Stimulated activated CD4-positive, alpha-beta T cell treated with anti-CD3 and anti-CD28 coated beads, Interleukin-1b, Interleukin-23, amount 100 ng/mL, for 1 hour (primary cell): ENCODE measurements around the gene COL21A1.

Source experiments
- DNase-seq, 2 donors: peaks; one replicate each; pipeline ENCODE4 v3.0.0-alpha.2; 2020; ENCODE audit warnings: low read depth in 2 of 2

Gene COL21A1

DNA sequence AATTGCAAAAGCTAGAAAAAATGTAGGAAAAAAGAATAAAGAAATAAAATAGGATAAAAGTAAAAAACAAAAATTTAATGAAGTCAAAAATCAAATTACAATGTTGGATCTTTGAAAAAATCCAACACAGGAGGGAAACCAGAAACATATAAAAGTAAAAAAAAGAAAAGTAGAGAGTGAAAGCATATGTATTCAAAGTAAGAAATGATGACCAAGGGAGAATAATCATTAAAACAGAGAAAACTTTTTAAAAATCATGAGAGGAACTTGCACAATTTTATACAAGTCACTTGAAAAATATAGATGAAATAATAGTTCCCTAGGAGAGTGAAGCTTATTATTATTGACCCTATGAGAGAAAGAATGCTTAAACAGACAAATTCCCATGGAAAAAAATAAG is 138.2 kb downstream of the COL21A1 start:
- no peak for DNase-seq

DNA sequence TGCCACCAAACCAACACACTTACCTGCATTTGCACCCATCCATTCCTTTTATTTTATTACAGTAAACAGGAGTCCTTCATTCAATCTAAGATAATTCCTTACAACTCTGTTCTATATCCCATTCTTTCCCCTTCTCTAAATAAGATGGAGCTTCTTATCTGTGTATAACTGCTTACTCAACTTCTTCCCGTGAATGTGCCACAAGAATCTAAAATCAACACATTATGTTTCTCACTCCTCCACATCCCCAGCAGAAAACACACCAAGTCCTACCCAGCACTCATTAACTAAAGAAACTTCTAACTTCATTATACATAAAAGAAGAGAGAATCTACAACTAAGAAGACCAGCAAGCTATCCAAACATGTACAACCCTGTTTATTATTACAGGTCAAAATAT is 141.1 kb downstream of the COL21A1 start:
- DNase-seq = no peak

DNA sequence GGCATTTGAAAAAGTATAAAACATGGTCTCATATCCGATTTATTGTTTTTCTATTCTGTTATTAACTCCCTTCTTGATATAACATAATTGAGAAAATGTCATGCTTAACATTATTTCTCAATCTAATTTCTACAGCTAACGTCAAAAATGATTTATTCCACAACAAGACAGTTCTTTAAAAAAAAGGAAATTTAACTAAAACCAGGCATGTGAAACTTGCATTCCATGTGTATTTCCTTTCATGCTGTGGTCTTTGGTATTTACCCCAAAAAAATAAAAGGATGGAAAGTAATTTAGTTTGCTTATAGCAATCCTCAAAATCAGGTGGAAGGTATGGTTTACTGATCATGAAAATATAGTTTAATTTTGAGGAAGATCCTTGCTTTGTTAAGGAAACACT is 142.8 kb downstream of the COL21A1 start:
- no peak for DNase-seq

DNA sequence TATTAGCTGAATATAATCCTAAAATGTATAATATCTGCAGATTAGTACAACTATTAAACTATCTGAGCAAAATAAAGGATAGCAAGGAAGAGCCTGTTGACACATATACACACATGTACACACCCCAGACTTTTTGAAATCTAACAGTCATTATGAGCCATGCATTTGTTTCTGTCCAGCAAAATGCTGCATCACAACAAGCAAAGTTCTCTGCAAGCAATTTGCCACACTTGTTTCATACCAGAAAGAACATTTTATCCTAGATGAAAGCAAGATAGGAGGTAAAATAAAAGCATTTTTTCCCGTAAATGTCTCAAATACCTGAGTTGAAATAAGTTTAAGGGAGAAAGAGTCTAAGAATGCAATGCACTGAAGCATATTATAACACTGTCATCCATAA is 145.2 kb downstream of the COL21A1 start:
- no peak for DNase-seq

DNA sequence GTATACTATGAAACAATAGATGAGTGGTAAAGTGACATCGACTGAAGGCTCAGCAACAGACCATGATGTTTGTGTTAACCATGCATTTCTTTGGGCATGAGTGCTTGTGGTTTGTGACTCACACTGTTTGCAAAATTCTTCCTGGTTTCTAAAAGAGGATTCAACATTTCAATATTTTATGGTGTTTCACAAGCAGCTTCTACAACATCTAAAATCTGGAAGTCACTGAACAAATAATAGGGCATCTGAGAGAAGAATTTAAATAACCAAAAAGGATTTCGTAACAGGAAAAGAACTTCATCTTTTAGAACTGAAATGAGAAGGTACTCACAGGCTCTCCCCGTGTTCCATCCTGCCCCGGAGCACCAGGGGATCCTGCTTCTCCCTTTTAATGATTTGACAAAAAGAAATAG is 146.2 kb downstream of the COL21A1 start:
- DNase-seq = no peak

DNA sequence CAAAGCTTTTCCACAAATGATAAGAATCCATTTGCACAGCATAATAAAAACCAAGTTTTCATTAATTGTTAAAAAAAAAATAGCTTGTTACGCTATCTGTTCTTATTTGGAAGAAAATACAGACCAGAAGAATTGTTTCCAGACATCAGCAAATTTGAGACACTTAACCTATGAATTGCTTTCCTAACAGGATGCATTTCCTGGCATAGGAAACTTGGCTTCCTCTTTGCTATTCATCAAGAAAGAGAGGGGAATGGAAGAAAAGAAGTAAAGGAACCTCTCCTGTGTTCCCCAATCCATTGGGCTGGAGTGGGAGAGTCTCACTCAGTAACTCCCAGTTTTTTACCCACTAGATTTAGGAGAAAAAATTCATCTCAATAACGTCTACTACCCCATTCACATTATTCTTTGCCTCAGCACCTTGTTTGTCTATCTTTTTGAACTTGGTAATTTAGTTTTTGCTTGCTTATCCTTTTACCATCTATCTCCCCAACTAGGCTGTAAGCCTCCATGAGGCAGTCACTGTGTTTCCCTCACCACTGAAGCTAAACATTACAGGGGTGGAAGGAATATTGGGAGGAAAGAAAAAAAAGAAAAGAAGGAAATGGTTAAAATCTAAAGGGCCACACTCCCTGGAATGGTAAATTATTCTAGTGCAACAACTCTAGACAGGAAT is 150.3 kb downstream of the COL21A1 start:
- no peak for DNase-seq

DNA sequence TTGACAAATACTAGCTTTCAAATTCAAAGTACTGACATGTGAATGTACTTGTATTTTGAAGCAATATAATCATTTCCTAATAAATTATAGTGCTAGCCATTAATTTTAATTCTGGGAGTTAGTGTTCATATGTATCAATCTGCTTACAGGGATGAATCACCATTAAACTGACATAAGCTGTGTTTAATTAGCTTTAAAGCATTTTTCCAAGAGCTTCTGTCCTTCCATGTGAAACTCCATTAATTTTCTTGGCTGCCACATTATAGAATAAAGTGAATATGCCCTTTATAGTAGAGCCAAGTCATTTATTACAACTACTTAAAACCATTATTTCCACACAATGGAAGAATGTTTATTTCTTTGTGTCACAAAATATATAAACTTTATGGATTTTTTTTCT is 150.8 kb downstream of the COL21A1 start:
- no peak for DNase-seq

DNA sequence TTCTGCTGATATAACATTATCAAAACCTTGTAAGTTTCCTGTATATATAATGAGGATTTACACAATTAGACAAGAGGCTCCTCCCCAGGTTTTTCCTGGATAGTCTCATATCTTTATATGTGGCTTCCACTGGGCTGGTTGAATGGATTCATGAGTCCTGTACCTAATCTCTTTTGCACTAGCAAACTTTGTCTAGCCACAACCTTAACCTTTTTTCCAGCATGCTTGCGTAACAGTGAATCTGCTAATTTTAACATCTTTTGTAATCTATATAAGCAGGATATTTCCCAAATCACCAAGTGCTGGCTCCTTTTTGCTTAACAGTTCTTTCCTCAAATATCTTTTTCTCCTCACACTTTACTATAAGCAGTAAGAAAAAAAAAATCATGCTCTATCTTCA is 153.6 kb downstream of the COL21A1 start:
- DNase-seq = no peak

DNA sequence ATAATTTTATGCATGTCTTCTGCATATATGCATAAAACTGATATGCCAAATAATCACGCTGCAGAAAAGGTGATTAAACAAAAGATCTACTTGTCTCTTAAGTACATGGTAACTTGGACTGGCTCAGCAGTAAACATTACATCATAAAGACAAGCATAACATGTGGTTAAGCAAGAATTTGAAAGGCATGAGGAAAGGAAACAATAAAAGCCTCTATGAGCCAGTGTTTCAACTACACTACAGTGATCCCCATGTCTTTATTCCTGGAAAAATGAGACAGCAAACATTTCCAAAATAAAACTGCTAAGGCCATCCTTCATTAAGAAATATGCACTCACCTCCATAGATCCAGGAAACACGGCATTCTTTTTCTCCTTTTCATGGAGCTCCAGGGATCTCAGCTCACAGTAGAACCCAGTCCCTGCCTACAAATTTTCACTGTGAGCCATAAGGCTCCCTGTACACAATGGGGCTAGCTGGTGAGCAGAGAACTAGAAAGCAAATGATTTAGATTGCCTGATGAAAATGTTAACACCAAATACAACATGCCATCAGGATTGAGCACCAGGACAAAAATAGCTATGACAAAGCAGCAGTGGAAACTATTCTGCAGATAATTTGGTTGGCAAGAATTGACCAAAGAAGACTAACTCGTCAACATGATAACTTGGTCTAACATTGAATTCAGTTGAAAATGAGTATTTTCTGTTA is 156.1 kb downstream of the COL21A1 start:
- no peak for DNase-seq

DNA sequence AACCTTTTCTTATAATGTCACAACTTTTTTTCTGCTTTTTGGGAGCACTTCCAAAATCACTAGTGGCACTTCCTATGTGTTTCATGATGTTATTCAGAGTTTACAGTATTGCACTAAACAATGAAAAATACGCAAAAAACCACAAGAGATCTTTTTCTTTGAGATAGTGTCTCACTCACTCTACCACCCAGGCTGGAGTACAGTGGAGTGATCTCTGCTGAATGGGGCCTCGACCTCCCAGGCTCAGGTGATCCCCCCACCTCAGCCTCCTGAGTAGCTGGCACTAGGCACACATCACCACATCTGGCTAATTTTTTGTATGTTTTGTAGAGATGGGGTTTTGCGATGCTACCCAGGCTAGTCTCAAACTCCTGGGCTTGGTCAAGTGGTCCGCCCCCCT is 158.7 kb downstream of the COL21A1 start:
- DNase-seq = no peak

DNA sequence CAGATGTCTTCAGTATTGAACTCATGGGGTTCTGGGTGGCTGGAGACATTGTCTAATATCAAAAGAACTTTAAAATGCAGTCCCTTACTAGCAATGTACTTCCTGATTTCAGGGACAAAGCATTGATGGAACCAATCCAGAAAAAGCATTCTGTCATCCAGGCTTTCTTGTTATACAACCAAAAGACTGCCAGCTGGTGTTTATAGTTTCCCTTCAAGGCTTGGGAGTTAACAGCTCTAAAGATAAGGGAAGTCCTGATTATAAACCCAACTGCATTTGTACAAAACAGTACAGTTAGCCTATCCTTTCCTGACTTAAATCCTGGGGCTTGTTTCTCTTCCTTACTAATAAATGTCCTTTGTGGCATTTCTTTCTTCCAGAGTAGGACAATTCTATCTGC is 160.0 kb downstream of the COL21A1 start:
- DNase-seq = no peak

DNA sequence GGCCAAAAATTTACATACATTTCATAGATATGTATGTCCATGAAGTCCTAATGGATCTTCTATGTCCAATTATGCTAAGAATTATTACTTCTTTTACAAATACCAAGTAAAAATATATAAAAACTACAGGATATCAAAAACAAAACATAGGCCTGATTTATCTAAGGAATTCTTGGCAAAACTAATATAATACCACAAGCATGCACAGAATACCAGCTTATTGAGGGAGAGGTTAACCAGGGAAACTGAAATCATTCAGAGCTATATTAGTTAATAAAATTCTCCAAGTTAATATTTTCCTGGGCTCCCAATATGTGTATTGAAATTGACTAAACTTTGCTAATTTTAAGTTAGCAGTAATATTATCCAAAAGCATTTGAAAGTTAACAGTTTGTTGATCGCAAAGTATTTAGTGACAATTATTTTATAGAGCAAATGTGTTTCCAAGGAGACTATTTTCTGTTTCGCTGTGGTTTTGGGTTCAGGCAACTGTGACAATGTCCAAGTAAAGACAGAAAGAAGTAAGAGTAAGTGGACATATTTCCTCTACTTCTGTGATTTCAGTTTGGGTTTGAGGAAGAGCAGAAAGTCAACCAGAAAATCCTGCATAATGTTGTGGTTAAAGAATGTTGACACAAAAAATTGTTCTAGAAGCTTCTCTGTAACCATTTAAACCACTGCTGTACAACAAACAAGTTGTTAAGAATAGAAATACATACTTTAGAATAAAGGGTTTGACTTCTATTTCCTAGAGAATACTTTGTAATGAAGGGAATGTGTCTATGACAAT is 167.4 kb downstream of the COL21A1 start:
- no peak for DNase-seq

DNA sequence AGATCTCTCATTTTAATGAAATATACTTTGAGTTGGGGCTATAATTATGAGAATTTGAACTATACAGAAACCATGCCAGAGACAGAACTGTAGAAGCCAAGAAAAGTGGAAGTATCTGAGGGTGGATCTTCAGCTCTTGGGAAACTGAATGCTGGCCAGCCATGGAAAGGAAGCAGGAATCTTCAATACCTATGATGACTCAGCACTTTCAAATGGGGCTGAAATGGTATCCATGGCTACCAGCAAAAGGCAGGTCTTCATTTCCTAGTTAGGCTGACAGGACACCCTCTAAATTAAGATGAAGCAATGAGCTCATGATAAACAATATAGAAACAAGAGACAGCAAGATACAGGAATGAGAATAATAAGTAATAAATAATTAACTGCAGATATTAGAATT is 171.3 kb downstream of the COL21A1 start:
- no peak for DNase-seq

DNA sequence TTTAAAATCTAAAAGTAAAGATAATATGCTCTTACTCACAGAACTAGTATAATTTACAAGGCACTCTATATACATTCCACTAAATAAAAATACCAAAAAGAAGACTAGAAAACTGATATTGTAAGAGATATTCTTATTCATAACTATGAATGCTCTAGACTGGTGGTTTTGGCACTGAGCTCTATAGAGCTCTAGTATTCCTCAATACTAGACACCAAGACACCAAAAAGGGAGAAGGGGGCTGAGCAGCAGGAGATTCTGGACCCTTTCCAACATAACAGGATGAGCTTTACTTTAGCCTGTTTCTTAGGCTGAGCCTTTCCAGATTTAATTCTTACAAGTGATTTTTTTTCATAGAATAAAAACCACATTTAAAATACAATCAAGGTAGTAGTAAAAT is 173.6 kb downstream of the COL21A1 start:
- no peak for DNase-seq

DNA sequence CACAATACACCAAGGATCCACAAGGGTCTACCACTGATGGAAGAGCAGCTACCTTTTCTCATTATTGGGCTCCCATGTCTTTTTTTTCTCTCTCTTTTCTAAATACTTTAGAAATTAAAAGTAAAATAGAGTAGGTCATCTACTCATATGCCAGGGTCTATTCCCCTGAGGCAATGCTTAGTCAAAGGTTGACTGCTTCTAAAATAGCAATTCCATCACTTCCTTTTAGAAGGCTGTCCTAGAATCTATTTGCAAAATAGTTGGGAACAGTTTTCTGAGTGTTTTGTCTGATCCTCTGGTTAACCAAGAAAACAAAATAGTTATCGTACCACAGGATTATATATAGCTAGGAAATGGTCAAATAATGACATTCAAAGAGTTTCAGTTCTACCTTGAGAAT is 174.1 kb downstream of the COL21A1 start:
- no peak for DNase-seq

DNA sequence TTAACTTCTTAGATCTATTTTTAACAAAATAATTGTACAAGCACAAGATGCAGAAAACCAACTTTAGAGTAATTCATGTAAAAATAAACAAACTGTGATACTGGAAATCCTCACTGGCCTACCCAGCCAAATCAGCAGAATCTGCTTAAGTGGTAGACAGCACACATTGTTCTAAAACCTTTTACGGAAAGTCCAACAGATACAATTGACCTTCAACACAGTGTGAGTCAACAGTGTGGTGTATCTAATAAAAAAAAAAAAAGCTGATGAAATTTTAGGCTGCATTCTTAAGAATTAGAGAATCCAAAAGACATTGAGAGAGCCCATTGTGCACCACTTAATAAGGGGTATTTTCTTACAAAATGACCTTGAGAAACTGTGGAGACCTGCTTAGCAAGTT is 174.5 kb downstream of the COL21A1 start:
- DNase-seq = no peak

DNA sequence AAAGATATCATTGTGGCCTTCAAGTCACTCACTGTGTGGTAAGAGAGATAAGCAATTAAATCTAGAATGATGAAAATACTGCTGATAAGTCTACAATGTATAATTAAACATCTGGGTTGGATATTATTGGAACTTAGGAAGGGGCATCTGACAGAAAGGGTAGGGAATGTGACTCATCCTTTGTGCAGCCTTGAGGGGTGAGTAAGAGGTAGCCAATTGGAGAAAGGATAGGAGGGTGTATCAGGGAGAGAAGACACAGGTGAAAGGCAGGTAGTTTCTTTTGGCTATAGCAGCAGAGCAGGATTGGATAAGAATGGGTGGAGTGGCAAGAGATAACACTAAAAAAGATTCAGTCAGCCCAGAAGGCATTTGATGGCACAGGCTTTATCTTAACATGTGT is 182.0 kb downstream of the COL21A1 start:
- DNase-seq = no peak

DNA sequence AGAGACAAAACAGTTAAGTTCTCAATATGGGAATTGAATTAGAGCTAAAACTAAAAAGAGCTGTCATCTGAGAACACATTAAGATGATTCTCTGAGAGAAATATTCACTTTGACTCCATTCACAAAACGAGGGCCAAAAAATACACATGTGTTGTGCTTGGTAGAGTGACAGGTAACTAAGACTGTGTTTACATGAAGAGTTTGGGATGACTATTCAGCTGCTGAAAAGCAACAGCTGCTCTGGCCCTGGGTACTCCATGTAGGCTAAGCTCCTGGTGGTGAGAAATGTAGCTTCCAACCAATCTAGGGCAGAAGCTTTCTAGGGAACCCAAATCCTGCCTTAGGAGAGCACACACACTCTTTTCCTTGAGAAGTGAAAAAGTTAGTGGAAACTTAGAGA is 184.5 kb downstream of the COL21A1 start:
- no peak for DNase-seq

DNA sequence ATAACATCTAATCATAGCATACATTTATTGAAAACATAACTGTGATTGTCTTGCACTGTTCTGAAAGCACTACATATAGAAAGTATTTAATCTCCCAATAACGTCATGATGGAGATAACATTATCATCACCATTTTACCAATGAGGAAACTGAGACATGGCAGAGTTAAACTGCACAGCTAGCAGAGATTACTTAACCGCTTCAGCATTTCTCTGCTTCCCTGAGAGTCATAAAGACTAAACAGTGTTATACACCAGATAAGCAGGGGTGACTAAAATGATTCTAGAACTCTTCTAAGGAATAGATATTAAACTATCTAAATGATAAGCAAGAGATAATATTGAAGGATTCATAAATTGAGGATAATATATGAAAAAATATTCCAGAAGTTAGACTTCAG is 188.7 kb downstream of the COL21A1 start:
- DNase-seq = no peak

DNA sequence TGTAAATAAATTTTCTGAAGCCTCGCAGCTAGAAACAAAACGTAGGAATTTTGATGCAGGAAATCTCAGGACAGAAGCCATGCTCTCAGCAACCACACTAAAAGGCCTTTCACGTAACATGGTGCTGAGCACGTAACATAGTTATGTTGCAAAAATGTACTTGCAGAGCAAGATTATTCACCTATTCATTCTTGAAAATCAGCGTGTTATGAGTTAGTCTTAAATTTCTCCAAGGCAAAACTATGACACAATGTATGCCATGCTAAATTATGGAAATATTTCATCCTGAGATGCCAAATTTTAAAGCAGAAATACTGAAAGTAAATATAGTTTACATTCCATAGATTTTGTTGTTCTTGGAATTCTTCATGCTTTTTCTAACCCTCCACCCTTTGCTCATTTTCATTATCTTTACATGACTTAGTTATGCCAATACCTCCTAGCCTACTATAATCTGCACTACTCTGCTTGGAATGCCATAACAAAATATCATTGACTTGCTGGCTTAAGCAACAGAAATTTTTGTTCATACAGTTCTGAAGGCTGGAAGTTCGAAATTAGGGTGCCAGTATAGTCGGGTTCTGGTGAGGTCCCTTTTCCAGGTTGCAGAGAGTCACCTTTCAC is 192.2 kb downstream of the COL21A1 start:
- DNase-seq = no peak

DNA sequence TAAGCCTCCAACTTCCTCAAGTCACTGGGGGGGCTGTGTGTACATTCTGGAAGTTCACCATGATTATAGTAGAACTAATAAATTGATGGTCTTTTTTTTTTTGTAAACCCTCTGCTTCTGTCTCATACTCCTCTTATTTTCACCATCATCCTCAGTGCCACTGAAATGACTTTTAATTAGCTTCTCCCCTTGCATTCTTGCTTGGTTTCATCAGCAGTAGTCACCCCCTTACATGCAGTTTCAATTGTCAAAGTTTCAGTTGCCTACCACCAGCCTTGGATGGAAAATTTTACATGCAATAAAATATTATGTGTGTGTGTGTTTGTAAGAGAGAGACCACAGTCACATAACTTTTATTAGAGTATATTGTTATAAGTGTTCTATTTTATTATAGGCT is 196.2 kb downstream of the COL21A1 start:
- DNase-seq = no peak

DNA sequence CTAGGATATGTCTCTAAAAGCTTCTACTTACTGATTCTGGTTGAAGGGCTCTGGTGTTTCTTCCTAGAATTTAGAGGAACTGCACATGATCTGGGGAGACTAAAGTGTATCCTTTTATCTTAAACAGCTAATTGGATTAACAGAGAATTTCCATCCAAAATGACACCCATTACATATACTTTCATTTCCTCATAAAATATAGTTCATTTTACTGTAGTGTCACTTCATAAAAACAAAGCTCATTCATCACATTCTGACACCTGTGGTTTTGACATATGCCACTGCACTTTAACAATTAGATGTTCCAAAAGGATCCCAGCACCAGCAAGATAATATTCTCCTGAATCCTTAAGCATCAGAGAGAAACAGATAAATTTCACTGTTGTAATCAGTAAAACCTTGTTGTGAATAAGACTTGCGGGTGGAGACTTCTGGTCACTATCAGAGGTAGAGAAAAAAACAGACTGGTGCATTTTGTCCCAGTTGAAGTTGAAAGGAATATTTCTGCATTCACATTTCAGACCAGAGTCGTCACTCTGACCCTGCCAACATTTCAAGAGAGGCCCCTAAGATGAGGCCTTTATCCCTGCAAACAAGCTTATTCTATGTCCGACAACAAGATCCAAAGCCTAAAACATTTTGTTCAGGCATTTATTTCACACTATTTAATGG is 196.7 kb downstream of the COL21A1 start:
- DNase-seq = no peak
